T follicular helper cell (primary cell): ENCODE data around the gene CASP7.

ENCODE experiments used
- DNase-seq: peaks from one replicate; pipeline ENCODE4 v3.0.0-alpha.2; 2020; ENCODE audit warnings: low read depth

The CASP7 gene

DNA sequence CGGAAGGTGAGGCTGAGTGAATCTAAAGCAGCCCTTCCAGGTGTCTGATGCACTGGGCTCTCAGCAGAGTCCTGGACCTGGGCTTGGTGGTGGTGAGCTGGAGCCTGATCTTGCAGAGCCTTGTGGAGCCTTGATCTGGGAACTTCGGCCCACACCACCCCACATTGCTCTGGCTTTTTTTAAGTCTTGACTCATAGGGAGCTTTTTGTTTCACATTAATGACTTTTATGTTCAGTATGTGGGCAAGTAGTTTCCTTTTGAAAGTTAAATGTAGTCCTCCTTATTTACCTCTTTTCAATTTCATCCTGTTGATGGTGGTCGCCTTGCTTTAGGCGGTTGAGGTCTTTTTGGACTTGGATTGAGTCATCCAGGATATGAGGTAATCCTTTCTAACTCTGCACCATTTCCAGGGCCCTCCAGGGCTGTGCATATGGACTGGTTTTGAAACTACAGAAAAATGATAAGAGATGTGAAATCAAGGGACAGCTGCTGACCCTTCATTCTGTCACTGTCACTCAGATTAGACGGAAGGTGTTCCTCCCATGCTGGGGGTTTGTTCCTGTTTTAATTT is 12.9 kb upstream of the CASP7 start:
- no peak for DNase-seq

GRCh38 chr10:113680190-113681111 is 739 bp downstream of the CASP7 start:
- DNase-seq: no peak

GRCh38 chr10:113681533-113682470 is 2.1 kb downstream of the CASP7 start:
- no peak for DNase-seq

- no peak for DNase-seq
These were observed 3.6 kb downstream of the CASP7 start for GRCh38 chr10:113683300-113683699.

GRCh38 chr10:113686028-113686427 is 6.3 kb downstream of the CASP7 start:
- DNase-seq: no peak

GRCh38 chr10:113687037-113687436 is 7.3 kb downstream of the CASP7 start:
- DNase-seq: no peak

- DNase-seq: no peak
These were observed 9.3 kb downstream of the CASP7 start for GRCh38 chr10:113689057-113689456.

DNA sequence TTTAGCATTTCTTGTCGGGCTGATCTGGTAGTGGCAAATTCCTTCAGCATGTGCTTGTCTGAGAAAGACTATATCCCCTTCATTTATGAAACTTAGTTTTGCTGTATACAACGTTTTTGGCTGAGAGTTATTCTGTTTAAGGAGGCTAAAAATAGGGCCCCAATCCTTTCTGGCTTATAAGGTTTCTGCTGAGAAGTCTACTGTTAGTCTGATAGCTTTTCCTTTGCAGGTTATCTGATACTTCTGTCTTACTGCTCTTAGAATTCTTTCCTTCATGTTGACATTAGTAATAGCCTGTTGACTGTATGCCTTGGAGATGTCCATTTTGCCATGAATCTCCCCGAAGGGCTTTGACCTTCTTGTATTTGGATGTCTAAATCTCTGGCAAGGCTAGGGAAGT is 9.9 kb downstream of the CASP7 start:
- DNase-seq: no peak

DNA sequence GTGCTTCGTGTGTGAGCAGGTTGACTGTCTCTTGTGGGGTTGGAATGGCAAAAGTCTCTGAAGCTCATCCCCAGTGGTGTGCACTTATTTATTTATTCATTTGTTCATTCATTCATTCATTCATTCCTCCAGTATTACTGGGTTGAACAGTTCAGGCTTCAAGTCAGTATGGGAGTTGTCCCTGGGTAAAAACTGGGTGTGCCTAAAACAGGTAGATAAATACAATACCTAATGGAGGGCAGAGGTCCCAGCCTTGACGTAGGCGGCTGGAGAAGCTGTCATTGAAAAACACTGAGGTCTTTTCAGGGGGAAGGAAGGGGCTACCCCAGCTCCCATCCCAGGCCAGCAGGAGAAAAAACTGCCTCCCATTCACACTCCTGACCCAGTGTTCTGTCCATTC is 11.0 kb downstream of the CASP7 start:
- DNase-seq: no peak

DNA sequence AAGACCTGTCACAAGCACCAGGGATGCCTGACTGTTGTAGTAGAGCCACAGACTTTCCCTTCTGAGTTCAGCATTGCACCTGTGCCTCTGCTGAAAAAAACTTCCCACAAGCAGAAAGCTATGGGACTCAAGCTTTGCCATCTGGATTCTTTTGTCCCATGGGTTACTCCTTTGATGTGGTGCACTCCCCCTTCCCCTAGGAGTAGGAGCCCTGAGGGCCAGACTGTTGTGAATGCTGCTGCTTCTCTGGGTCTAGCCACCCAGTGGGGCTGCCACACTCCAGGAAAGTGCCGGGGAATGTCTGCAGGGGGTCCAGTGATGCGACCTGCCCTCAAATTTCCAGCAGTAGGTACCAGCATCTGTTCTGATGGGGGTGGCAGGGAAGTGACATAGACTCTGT is 11.7 kb downstream of the CASP7 start:
- DNase-seq: no peak

- no peak for DNase-seq
These were observed 12.6 kb downstream of the CASP7 start for GRCh38 chr10:113692271-113692670.

- DNase-seq: no peak
These were observed 13.6 kb downstream of the CASP7 start for GRCh38 chr10:113693348-113693747.

- no peak for DNase-seq
These were observed 16.0 kb downstream of the CASP7 start for GRCh38 chr10:113695691-113696090.

- no peak for DNase-seq
These were observed 17.9 kb downstream of the CASP7 start for GRCh38 chr10:113697595-113697994.

- DNase-seq: no peak
These were observed 25.1 kb downstream of the CASP7 start for GRCh38 chr10:113704637-113705343.

DNA sequence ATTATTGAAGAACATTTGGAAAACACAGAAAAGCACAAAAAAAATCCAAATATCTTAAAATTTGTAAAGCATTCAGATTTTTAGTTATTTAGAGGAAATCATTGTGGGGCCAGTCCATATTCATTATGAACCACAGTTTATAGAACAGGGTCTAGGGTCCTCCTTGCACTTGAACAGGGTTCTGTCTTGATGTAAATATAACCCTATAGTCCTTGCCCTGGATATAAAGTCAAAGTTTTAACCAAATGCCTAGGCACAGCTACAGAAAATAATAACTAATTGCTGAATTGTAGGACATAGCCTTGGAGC is 25.6 kb downstream of the CASP7 start:
- no peak for DNase-seq

DNA sequence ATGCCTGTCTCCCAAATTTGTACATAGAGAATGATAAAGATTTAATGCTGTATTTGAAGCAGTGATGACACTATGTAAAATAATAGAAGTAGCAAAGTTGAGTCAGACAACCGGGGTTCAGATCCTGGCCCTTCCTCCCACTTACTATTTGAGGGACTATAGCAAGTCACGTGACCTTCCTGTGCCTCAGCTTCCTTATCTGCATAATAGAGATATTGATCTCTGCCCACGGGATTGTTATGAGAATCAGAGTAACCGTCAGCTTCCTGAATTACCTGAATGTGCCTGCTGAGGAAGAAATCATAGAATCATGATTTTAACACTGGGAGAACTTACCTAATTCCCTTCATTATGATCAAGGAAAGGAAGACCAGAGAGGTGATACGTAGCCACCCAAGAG is 26.9 kb downstream of the CASP7 start:
- no peak for DNase-seq

DNA sequence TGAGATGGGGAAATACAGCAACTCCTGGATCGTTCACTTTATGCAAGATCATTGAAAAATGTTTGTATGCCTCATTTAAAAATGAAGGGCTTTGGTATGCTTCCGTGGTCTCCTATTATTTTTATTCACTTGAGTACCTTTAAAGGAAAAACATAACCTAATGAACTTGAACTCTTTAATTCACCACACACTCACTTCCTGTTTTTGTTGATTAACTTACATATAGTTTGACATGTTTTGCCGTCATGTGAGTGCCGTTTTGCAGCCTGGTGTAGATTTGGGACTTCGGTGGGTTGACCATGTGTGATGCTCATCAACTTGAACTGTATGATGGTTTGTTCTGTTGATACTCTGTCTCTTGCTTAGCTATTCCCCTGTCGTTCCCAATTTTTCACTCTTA is 28.9 kb downstream of the CASP7 start:
- DNase-seq: no peak

- DNase-seq: no peak
These were observed 29.6 kb downstream of the CASP7 start for GRCh38 chr10:113709221-113709838.

- DNase-seq: no peak
These were observed 31.4 kb downstream of the CASP7 start for GRCh38 chr10:113711142-113711541.

- DNase-seq: no peak
These were observed 32.3 kb downstream of the CASP7 start for GRCh38 chr10:113712024-113712423.
